Renal cortical epithelial cell (primary cell): ENCODE measurements around the gene LGALS8. TPM values are rescaled to one million over a fixed set of nuclear protein-coding genes. Genes with fewer than 3 reads are reported as not detected.

Experiments used
- DNase-seq: peaks from one replicate; pipeline ENCODE4 v3.0.0-alpha.2; 2011; ENCODE audit warnings: low read depth
- total RNA-seq: library from RNA; depleted of rRNA; stranded (reverse); fragments of >200 nt; gene quantifications from 2 replicates; pipeline ENCODE4 v1.2.3, GENCODE V29; 2014

LGALS8 gene
- total RNA-seq, 1 donor from 2014 or later = 62.9 TPM

- no peak for DNase-seq
These were observed 65.7 kb downstream of the LGALS8 start for GRCh38 chr1:236589531-236589930.

DNA sequence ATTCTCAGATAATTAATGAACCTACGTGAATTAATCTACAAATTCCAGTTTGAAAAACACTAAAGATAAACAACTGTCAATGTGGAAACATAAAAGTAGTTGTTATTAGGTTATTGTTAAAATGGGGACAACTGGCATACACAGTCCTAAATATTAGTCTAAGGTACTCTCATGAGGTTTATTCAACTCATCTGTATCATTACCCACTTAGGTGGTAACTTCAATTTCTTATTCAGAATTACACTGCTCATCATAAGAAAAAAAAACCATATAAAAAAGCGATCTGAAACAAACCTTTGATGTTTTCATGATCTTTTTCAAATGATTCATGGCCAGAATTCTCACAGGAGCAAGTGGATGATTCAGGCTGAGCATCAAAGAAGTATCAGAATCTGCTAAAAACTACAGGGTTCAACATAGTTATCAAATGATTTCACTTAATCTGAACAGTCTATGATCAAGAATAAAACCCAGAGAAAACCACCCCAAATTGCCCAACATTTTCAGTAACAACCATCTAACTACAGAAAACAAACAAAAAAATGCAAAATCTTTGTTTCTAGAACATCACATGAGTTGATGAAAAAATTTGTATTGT, 66.9 kb downstream of the LGALS8 start:
- no peak for DNase-seq

DNA sequence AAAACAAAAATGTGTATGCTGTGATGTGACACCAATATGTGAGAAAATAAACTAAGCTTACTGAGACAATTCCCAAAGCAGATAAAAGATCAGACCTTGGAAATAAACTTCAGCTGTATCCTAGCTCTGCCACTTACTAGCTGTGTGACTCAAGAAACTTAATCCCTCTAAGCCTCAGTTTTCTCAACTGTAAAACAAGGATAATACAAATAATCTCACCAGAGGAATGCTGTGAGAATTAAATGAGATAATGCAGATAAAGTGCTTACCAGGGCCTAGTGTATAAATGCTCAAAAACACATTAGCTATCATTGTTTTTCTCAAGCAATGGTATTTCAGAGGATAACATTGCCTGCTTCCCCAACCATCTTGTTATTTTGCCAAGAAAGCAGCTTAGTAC, 78.4 kb downstream of the LGALS8 start:
- no peak for DNase-seq

Other genes starting within 250 kb of the LGALS8 start
- gene ERO1B, start 242.0 kb upstream of the LGALS8 start, total RNA-seq = 8.2 and 11.3 TPM in 2 replicates
- gene EDARADD, start 129.7 kb upstream of the LGALS8 start, total RNA-seq = 0.05 TPM in 1 of 2 replicates, not detected in the other
- 50.4 and 55.1 TPM in 2 replicates for gene HEATR1, start 80.5 kb downstream of the LGALS8 start, total RNA-seq
- gene ACTN2, start 162.5 kb downstream of the LGALS8 start, total RNA-seq = 0.05 TPM in 1 of 2 replicates, not detected in the other